AG09319 (cell line): ENCODE results near the gene VTI1B.
"Not testable (repeated sequence)": the region's sequence is repeated elsewhere in the genome, so short reads cannot be mapped to it uniquely, and the experiment has no call there.

ENCODE experiments used
- DNase-seq: peaks from one replicate; pipeline ENCODE4 v3.0.0-alpha.2; 2010; ENCODE audit warnings: low read depth; ENCODE audit errors: extremely low read depth
- CTCF ChIP-seq: IDR thresholded peaks from 2 replicates; pipeline ENCODE4 v1.5.1; 2011; ENCODE audit warnings: low read depth, mild to moderate bottlenecking, inconsistent platforms, low read length, moderate library complexity

Gene VTI1B

DNA sequence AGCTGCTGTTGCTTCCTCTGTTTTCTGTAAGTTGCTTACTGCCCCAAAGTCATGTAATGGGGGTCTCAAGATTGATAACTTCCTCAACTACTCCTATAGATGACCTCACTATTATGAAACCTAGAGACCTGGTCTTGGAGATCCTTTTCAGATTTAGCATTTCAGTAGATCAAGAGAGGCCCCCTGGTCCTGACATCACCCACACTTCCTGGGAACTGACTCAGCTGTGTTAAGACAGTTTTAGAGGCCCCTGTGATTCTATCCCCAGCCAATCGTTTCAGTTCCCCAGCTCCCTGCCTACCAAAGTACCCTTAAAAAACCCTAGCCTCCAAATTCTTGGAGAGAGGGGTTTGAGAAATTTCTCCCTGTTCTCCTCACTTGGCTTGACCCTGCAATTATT, 63.9 kb downstream of the VTI1B start:
- TF ChIP-seq CTCF: no peak
- DNase-seq: no peak

DNA sequence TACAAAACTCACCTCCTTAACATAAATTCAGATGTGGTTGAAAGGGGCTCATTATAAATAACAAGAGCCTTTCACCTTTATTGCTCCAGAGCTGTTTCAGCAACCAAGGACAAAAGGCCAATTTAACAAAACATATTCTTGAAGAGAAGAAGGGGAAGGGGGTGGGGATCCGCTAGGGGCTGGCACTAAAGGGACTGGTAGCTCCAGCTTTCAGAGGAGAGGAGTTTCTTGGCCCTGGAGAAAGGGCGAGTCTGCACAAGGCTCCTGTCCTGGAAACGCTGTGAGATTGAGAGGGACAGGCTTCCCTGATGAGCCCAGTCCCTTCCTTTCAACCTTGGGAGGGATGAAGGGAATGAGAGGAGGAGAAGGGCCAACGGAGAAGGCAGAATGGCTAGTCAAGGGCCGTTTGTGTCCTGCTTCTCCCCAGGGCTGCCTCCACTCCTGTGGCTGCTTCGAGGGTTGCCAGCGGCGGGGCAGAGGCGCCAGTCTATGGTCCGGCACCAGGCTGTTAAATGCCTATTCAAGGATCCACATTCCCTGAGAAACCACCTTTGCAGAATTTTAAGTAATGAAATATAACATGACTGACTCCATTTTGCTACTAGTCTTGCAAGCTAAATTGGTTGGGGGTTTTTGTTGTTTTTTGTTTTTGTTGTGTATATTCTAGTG, 64.7 kb downstream of the VTI1B start:
- no peak for DNase-seq
- TF ChIP-seq CTCF: no peak

- no peak for DNase-seq
- no peak for TF ChIP-seq CTCF
These were observed 66.8 kb downstream of the VTI1B start for GRCh38 chr14:67607646-67608045.

DNA sequence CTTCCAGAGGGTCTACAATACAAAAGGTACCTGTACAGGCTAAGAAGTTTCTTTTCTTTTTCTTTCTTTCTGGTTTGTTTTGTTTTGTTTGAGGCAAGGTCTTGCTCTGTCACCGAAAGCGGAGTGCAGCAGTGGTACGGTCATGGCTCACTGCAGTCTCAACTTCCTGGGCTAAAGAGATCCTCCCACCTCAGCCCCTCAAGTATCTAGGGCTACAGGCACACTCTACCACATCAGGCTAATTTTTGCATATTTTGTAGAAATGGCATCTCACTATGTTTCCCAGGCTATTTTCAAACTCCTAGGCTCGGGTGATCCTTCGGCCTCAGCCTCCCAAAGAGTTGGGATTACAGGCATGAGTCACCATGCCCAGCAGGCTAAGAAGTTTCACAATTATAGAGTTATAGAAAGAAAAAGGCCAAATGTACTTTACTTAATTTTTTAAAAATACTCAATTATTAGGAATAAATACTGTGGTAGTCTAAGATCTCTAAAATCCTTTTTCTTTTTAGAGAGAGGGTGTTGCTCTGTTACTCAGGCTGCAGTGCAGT, 71.4 kb downstream of the VTI1B start:
- no peak for DNase-seq
- TF ChIP-seq CTCF: no peak

- no peak for TF ChIP-seq CTCF
- DNase-seq: no peak
These were observed 72.4 kb downstream of the VTI1B start for GRCh38 chr14:67602076-67602475.

DNA sequence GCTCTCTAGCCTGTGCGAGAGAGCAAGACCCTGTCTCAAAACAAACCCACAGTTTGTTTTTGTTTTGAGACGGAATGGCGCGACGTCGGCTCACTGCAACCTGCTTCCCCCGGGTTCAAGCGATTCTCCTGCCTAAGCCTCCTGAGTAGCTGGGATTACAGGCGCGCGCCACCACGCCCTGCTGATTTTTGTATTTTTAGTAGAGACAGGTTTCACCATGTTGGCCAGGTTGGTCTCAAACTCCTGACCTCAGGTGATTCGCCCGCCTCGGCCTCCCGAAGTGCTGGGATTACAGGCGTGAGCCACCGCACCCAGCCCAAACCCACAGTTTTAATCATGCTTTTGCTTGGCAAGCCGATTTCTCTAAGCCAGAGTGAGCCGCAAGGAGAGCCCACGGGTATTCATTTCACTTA, 73.9 kb downstream of the VTI1B start:
- not testable (repeated sequence) for DNase-seq

GRCh38 chr14:67599698-67600561, 74.5 kb downstream of the VTI1B start, which contains the start of gene PIGH:
Gene PIGH (minus strand): TSS chr14:67600268. CDS start chr14:67600203, 65 bp downstream.
- DNase-seq: peak; percentile 37
- peak; percentile 41 for TF ChIP-seq CTCF
